DMS153 treated with DMSO at 0.1 percent for 48 hours (cell line): ENCODE measurements around the gene POLR2F.

Experiments
- DNase-seq: peaks from one replicate; lab custom pipeline; 2025; ENCODE audit not compliant: unreplicated experiment; lab: John Stamatoyannopoulos, UW

The POLR2F gene

DNA sequence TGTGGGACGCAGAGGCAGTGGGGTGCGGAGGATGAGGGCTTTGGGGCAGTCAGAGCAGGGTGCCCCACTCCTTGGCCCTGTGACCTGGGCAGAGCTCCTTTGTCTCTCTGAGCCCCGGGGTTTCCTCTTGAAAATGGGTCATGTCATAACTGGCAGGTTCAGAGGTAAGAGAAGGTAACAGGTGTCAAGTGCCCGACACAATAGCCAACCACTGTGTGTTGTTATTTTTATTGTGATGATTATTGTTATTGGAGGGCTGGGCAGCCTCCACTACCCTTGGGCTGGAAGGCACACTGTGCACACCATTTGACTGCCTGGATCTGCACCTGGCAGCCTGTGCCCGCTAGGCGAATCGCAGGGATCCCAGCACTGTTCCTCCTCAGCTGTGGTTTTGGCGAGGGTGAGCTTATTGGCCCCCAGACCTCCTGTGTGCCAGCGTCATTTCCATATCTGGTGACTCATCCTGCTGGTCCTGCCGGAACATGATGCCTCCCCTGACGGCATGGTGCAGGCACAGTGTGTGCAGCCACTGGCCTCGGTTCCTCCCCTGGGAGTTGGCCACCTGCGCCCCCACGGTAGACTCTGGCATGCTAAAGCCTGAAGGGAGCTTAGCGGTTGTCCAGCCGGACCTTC, 46.3 kb downstream of the POLR2F start:
- DNase-seq: peak; percentile 7

DNA sequence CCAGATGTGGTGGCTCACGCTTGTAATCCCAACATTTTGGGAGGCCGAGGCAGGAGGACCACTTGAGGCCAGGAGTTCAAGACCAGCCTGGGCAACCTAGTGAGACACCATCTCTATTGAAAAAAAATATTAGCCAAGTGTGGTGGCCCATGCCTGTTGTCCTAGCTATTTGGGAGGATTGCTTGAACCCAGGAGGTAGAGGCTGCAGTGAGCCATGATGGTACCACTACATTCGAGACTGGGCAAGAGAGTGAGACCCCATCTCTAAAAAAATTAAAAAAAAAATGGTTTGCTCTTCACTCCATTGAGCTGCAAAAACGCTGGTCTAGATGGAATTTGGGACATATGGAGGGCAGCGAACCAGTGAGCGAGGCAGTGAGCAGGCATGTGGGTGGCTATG, 52.4 kb downstream of the POLR2F start:
- no peak for DNase-seq

DNA sequence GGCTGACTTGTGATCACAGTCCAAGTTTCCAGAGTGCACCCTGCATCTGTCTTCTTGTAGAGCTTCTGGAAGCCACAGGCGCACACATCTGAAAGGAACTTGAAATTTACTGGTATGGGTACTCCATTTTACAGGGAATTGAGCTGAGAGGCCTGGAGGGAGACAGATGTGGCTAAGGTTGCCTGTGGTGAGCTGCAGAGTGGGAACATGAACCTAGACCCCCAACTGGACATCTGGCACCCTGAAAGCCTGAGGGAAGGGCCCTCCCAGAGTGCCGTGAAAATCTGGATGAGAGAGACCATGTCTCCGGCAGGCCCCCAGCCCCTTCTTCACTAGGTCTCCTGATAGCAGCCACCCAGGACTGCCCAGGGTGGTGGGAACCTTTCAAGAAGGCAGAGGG, 53.4 kb downstream of the POLR2F start:
- DNase-seq: no peak

DNA sequence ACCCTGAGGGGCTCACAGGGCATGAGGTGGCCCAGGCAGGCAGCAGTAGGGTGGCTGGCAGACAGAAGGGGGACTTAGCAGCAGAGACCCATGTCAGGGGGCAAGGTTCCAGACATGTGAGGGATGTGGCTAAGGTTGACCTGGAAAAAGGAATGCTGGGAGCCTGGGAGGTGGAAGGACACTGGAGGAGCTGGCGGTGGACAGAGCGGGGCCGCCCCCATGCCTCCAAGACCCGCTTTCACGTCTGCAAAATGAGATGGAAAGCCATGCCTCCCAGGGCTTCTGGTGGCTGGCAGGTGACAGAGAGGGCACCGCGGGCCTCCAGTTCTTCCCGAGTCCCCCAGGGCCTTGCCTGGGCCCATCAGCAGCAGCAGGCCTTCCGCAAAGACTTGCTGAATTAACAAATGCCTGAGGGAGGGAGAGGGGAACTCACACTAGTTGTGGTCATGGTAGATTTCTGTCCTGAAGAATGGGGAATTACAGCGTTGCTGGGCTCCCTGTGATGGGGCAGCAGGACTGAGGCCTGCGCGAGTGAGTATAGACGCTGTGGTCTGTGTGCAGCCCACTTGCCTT, 53.9 kb downstream of the POLR2F start:
- no peak for DNase-seq

DNA sequence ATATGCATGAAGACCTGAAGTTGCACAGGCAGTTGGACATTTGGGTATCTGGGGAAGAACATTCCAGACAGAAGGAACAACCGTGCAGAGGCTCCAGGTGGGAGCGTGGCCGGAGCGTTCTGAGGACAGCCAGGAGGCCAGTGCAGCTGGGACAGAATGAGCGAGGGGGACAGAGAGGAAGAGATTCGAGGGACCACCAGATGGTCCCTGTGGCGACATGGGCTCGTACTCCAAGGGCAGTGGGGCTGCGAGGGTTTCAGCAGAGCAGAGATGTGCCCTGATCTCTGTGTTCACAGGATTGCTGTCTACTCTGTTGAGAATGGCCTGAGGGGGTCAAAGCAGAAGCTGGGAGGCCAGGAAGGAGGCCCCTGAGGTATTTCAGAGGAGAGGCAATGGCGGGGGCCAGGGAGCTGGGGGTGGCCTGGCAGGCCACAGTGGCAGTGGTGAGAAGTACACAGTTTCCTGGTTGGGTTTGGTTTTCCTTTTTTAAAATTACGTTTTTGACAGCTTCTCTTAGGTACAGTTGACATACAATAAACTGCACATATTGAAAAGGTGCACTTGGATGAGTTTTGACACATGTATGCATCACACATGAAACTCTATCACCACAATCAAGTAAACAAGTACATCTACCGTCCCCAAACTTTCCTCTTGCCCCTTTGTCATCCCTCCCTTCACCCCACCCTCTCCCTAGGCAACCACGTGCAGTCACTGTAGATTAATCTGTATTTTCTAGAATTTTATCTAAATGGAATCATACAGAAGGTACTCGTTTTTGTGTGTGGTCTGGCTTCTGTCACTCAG, 55.7 kb downstream of the POLR2F start:
- no peak for DNase-seq

DNA sequence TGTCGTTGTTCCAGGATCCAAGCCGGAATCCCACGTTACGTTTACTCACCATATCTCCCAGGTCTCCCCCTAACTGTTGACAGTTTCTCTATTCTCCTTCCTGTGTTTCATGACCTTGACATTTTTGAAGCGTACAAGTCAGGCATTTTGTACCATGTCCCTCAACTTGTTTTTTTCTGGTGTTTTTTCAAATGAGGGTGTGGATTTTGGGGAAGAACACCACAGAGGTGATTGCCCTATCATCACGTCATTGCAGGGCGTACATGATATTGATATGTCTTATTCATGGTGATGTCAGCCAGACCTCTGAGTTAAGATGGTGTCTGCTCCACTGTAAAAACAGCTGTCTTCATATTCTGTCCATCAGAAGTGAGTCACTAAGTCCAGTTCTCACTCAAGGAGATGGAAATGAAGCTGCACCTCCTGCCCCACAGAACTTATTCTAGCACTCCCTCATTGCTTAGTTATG, 59.1 kb downstream of the POLR2F start:
- DNase-seq: no peak

DNA sequence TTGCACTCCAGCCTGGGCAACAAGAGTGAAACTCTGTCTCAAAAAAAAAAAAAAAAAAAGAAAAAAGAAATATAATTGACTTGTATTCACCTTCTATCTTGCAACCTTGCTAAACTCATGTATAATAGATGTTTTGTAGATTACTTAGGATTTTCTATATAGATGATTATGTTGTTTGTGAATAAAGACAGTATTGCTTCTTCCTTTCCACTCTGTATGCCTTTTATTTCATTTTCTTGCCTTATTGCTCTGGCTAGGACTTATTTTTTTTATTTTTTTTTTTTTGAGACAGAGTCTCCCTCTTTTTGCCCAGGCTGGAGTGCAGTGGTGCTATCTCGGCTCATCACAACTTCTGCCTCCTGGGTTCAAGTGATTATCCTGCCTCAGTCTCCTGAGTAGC, 60.6 kb downstream of the POLR2F start:
- no peak for DNase-seq

DNA sequence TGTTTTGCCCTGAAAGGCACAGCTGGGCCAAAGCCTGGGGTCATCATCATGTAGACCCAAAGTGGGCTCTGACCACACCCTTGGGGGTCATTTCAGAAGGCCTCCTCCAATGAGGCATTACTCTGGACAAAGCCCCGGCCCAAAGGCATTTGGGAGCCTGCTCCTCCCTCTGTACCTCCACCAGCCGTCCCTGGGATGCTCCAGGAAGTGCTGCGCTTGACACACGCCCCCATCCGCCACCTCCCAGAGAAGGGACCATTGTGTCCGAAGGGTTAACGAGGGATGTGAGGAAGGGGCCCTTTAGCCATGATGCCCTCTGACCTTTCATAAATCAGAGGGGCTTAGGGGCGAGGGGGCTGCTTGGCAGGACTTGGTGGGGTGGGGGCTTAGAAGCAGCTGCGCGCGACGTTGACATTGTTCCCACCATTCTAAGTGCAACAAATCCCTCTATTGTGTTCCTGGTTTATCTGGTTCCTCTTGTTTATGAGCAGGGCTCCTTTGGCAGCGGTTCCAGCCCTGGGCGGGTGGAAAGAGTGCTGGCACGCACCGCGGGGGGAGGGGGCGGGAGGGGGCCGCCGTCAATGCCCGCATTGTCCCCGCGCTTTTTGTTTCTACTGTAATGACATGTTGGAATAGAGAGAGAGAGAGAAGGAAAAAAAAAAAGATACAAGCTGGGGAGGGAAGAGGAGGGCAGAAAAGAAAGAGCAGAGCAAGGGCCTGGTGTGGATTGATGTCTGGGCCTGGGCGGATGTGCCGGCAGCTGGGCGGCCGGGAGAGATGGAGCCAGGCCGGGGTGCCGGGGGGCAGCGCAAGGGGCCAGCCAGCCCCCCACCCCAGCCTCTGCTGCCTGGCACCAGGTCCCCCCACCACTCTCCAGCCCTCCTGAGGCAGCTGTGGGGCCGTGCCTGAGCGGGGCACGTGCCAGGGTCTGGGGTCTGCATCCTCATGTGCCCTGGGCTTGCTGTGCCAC, 63.0 kb downstream of the POLR2F start:
- DNase-seq: peak; percentile 40

DNA sequence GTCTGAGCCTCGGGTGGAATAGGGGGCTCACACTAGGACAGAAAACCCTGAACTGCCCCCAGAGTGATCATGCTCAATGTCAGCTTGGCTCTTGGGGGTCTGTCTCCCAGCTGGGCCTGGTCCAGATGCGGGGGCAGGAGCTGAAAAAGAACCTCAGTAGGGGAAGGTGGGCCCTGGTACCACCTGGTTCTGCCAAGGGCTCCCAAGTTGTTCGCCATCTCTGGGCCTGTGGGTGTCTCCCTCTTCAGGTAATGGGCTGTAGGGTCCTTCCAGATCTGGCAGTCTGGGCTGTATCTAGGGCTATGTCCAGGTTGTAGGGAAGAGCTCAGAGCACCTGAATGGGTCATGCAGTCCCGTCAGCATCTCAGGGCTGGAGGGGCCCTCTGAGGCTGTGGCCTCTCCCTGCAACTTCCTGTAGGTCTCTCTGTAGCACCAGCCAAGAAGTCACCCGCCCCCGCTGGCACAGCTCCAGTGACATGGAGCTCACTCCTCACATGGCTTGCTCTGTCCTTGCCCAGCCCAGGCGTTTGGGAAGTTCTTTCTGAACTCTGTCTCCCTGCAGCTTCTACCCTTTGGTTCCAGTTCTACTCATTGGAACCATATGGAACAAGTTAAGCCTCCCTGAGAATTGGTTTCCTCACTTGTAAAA, 63.9 kb downstream of the POLR2F start:
- peak; percentile 31 for DNase-seq

DNA sequence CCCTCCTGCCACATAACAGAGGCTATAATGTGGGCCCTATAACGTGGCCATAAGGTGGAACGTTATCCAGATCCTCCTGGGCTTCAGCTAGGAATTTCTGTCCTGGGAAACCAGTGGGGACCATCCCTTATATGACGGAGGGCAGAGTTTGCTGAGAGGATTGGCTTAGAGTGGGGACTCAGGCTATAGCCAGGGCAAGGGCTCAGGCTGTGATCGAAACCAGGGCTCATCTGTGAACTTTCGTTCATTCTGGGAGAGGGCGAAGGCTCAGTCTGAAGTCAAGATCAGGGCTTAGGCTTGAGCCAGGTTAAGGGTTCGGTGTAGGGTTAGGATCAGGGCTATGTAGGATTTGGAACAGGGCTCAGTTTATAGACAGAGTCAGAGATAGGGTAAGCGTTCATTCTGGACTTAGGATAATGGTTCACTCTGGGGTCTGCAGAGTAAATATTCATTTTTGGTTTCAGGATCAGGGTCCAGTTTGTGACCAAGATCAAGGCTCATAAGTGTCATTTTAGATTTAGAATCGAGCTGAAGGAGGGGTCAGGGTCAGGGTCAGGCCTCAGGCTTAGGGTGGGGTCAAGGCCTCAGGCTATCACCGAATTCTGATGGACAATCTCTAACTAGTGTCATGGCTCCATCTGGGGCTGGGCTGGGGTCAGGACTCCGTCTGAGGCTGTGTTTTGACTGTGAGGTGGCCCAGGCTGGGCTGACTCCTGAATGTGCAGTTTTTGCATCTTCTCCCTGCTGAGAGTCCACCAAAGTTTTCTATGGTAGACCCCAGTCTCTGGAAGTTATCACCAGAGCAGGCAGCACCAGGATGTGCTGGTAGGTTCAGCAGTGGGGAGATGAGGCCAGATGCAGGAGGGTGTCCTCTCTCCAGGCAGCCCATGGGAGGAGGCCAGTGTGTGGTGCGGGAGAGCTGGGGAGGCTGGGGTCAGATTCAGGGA, 64.7 kb downstream of the POLR2F start:
- no peak for DNase-seq
